ENCODE measurements around the gene HINT3. TPM values are rescaled to one million over a fixed set of nuclear protein-coding genes. Genes with fewer than 3 reads are reported as not detected.

The HINT3 gene
- total RNA-seq, 1 donor from 2014 or later = 17.4 TPM

DNA sequence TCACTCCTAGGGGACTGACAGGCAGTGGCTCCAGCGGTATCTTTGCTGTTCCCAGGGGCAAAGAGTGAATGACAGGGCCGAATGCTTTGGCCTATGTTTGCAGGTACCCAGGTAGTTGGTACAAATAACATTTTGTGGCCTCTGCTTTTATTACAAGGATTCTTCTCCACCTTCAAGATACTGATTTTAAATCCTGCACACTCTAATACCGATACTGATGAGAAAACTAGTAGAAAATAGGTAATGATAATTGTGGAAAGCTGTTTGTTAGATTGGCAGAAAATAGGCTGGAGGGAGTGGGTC lies 772 bp downstream of the HINT3 start:
- peaks cover 24% of the 10 kb centered on the region for H3K27me3 Mint-ChIP-seq (ENCODE audit: low read depth)
- H3K27ac Mint-ChIP-seq (ENCODE audit: unreplicated experiment) = no peak overlapping the region
- TF ChIP-seq, protein P1, sequence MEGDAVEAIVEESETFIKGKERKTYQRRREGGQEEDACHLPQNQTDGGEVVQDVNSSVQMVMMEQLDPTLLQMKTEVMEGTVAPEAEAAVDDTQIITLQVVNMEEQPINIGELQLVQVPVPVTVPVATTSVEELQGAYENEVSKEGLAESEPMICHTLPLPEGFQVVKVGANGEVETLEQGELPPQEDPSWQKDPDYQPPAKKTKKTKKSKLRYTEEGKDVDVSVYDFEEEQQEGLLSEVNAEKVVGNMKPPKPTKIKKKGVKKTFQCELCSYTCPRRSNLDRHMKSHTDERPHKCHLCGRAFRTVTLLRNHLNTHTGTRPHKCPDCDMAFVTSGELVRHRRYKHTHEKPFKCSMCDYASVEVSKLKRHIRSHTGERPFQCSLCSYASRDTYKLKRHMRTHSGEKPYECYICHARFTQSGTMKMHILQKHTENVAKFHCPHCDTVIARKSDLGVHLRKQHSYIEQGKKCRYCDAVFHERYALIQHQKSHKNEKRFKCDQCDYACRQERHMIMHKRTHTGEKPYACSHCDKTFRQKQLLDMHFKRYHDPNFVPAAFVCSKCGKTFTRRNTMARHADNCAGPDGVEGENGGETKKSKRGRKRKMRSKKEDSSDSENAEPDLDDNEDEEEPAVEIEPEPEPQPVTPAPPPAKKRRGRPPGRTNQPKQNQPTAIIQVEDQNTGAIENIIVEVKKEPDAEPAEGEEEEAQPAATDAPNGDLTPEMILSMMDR (conservative IDR thresholded peaks at IDR 0.05) = no peak
- no peak overlapping the region for H3K4me3 Mint-ChIP-seq
- DNase-seq (ENCODE audit: low read depth, low spot score) = no peak
- no peaks in the 10 kb centered on the region for H3K36me3 Mint-ChIP-seq (ENCODE audit: low read depth)
- peaks cover 3% of the 10 kb centered on the region for H3K4me1 Mint-ChIP-seq
- H3K9me3 Mint-ChIP-seq = no peaks in the 10 kb centered on the region

GRCh38 chr6:125957845-125958244 lies 1.3 kb downstream of the HINT3 start:
- TF ChIP-seq, protein P1 (conservative IDR thresholded peaks at IDR 0.05) = no peak
- peaks cover 22% of the 10 kb centered on the region for H3K27me3 Mint-ChIP-seq (ENCODE audit: low read depth)
- no peak for DNase-seq (ENCODE audit: low read depth, low spot score)
- no peak overlapping the region for H3K27ac Mint-ChIP-seq (ENCODE audit: unreplicated experiment)
- H3K9me3 Mint-ChIP-seq = no peaks in the 10 kb centered on the region
- no peaks in the 10 kb centered on the region for H3K36me3 Mint-ChIP-seq (ENCODE audit: low read depth)
- no peak overlapping the region for H3K4me3 Mint-ChIP-seq
- H3K4me1 Mint-ChIP-seq = peaks cover 3% of the 10 kb centered on the region

- Mint-ChIP-seq H3K4me3 (no peak overlapping the region), H3K9me3 (no peaks in the 10 kb centered on the region), H3K36me3 (ENCODE audit: low read depth) (no peaks in the 10 kb centered on the region), H3K27ac (ENCODE audit: unreplicated experiment) (no peak overlapping the region), H3K4me1 (peaks cover 3% of the 10 kb centered on the region), H3K27me3 (ENCODE audit: low read depth) (peaks cover 17% of the 10 kb centered on the region)
- no peak for DNase-seq (ENCODE audit: low read depth, low spot score)
- TF ChIP-seq, protein P1 (conservative IDR thresholded peaks at IDR 0.05) = no peak
Observed at GRCh38 chr6:125959041-125959440, 2.5 kb downstream of the HINT3 start.

GRCh38 chr6:125961117-125961516 lies 4.5 kb downstream of the HINT3 start:
- H3K9me3 Mint-ChIP-seq = no peaks in the 10 kb centered on the region
- H3K27me3 Mint-ChIP-seq (ENCODE audit: low read depth) = peaks cover 2% of the 10 kb centered on the region
- H3K36me3 Mint-ChIP-seq (ENCODE audit: low read depth) = no peaks in the 10 kb centered on the region
- no peak overlapping the region for H3K27ac Mint-ChIP-seq (ENCODE audit: unreplicated experiment)
- TF ChIP-seq, protein P1 (conservative IDR thresholded peaks at IDR 0.05) = no peak
- DNase-seq (ENCODE audit: low read depth, low spot score) = no peak
- H3K4me1 Mint-ChIP-seq = peaks cover 2% of the 10 kb centered on the region
- H3K4me3 Mint-ChIP-seq = no peak overlapping the region

- H3K4me3 Mint-ChIP-seq = no peak overlapping the region
- H3K36me3 Mint-ChIP-seq (ENCODE audit: low read depth) = peaks cover 6% of the 10 kb centered on the region
- H3K4me1 Mint-ChIP-seq = no peaks in the 10 kb centered on the region
- no peaks in the 10 kb centered on the region for H3K9me3 Mint-ChIP-seq
- DNase-seq (ENCODE audit: low read depth, low spot score) = no peak
- TF ChIP-seq, protein P1 (conservative IDR thresholded peaks at IDR 0.05) = no peak
- no peaks in the 10 kb centered on the region for H3K27me3 Mint-ChIP-seq (ENCODE audit: low read depth)
- no peak overlapping the region for H3K27ac Mint-ChIP-seq (ENCODE audit: unreplicated experiment)
Observed at GRCh38 chr6:125962900-125963497, 6.4 kb downstream of the HINT3 start.
